Measurements from ENCODE around the gene SOCS1. TPM values are rescaled to one million over a fixed set of nuclear protein-coding genes. Genes with fewer than 3 reads are reported as not detected.

SOCS1 gene
- total RNA-seq, 4 donors from 2014 or later, result 1.1 to 5.5 (median 3.1) TPM

GRCh38 chr16:11233727-11234376 lies 22.2 kb downstream of the SOCS1 start:
- H3K36me3 ChIP-seq, result no peaks in the 10 kb centered on the region
- no peaks in the 10 kb centered on the region for H3K4me1 ChIP-seq
- no peak overlapping the region for H3K27ac ChIP-seq
- in situ Hi-C loops (cut with MboI; ENCODE audit: low sequenced_read_pairs in 4 of 4) (loop anchor here in 1 of 4 donors (25.0 kb wide), 1 partner anchor 97 kb away; no protein-coding TSS in a partner anchor), intact Hi-C loops (cut with DNase I; ENCODE audit: low total_unique reads) (no loop called here)
- no peak for TF ChIP-seq POLR2A (IDR thresholded peaks at IDR 0.05)
- TF ChIP-seq, protein P1, sequence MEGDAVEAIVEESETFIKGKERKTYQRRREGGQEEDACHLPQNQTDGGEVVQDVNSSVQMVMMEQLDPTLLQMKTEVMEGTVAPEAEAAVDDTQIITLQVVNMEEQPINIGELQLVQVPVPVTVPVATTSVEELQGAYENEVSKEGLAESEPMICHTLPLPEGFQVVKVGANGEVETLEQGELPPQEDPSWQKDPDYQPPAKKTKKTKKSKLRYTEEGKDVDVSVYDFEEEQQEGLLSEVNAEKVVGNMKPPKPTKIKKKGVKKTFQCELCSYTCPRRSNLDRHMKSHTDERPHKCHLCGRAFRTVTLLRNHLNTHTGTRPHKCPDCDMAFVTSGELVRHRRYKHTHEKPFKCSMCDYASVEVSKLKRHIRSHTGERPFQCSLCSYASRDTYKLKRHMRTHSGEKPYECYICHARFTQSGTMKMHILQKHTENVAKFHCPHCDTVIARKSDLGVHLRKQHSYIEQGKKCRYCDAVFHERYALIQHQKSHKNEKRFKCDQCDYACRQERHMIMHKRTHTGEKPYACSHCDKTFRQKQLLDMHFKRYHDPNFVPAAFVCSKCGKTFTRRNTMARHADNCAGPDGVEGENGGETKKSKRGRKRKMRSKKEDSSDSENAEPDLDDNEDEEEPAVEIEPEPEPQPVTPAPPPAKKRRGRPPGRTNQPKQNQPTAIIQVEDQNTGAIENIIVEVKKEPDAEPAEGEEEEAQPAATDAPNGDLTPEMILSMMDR (IDR thresholded peaks at IDR 0.05 in 4 of 5, conservative IDR thresholded peaks at IDR 0.05 in 1 of 5), result no peak
- H3K4me3 ChIP-seq, result no peak overlapping the region
- DNase-seq, result no peak
- no peak for ATAC-seq
- no peaks in the 10 kb centered on the region for H3K9me3 ChIP-seq
- H3K27me3 ChIP-seq, result no peaks in the 10 kb centered on the region

GRCh38 chr16:11232852-11233726 lies 22.9 kb downstream of the SOCS1 start:
- H3K9me3 ChIP-seq, result no peaks in the 10 kb centered on the region
- H3K27me3 ChIP-seq, result no peaks in the 10 kb centered on the region
- intact Hi-C loops (cut with DNase I; ENCODE audit: low total_unique reads) (no loop called here), in situ Hi-C loops (cut with MboI; ENCODE audit: low sequenced_read_pairs in 4 of 4) (loop anchor here in 1 of 4 donors (25.0 kb wide), 1 partner anchor 96 kb away; no protein-coding TSS in a partner anchor)
- no peaks in the 10 kb centered on the region for H3K36me3 ChIP-seq
- no peak overlapping the region for H3K4me3 ChIP-seq
- ATAC-seq, result no peak
- no peak overlapping the region for H3K27ac ChIP-seq
- TF ChIP-seq POLR2A (IDR thresholded peaks at IDR 0.05), result no peak
- TF ChIP-seq, protein P1 (IDR thresholded peaks at IDR 0.05 in 4 of 5, conservative IDR thresholded peaks at IDR 0.05 in 1 of 5), result no peak
- DNase-seq, result peak in 1 of 2 donors; percentile 30
- H3K4me1 ChIP-seq, result no peaks in the 10 kb centered on the region

GRCh38 chr16:11232302-11232851 lies 23.6 kb downstream of the SOCS1 start:
- H3K9me3 ChIP-seq, result no peaks in the 10 kb centered on the region
- intact Hi-C loops (cut with DNase I; ENCODE audit: low total_unique reads) (no loop called here), in situ Hi-C loops (cut with MboI; ENCODE audit: low sequenced_read_pairs in 4 of 4) (loop anchor here in 1 of 4 donors (25.0 kb wide), 1 partner anchor 95 kb away; no protein-coding TSS in a partner anchor)
- ATAC-seq (no peak), DNase-seq (no peak)
- H3K27ac ChIP-seq, result no peak overlapping the region
- no peaks in the 10 kb centered on the region for H3K27me3 ChIP-seq
- H3K4me1 ChIP-seq, result no peaks in the 10 kb centered on the region
- H3K36me3 ChIP-seq, result no peaks in the 10 kb centered on the region
- H3K4me3 ChIP-seq, result no peak overlapping the region
- TF ChIP-seq, protein P1 (IDR thresholded peaks at IDR 0.05 in 4 of 5, conservative IDR thresholded peaks at IDR 0.05 in 1 of 5), result no peak
- no peak for TF ChIP-seq POLR2A (IDR thresholded peaks at IDR 0.05)

DNA sequence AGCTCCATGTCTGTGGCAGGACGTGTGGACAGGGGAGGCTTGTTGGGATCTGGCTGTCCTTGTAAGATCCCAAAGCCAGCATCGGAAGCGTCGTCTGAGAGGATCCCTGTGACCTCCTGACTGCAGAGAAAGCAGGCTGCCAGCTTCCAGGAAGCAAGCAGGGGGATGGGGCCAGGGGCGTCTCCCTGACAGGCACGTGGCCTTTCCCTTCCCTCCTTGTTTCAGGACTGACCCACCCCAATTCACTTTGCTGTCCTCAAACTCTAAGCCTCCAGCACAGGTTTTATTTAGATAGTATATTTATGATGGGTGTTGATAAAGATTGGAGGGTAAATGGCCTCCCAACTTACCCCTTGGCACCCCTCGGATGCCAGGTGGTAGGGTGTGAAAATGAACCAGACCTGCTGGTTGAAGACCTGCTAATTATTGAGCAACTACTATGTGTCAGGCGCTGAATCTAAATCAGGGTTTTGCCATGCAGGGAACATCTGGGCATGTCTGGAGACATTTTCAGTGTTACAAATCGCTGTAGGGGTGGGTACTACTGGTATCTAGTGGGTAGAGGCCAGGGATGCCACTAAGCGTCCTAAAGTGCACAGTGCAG lies 24.5 kb downstream of the SOCS1 start:
- no peak for DNase-seq
- Histone ChIP-seq H3K4me1 (no peaks in the 10 kb centered on the region), H3K27me3 (no peaks in the 10 kb centered on the region), H3K27ac (no peak overlapping the region), H3K4me3 (no peak overlapping the region), H3K36me3 (no peaks in the 10 kb centered on the region), H3K9me3 (no peaks in the 10 kb centered on the region)
- ATAC-seq, result no peak
- TF ChIP-seq, protein P1 (IDR thresholded peaks at IDR 0.05 in 4 of 5, conservative IDR thresholded peaks at IDR 0.05 in 1 of 5), result no peak
- TF ChIP-seq POLR2A (IDR thresholded peaks at IDR 0.05), result no peak
- in situ Hi-C loops (cut with MboI; ENCODE audit: low sequenced_read_pairs in 4 of 4), result loop anchor here in 1 of 4 donors (25.0 kb wide), 1 partner anchor 94 kb away; no protein-coding TSS in a partner anchor
- intact Hi-C loops (cut with DNase I; ENCODE audit: low total_unique reads), result no loop called here
